Cardiac muscle cell (in vitro differentiated cells and primary cell): Measurements from ENCODE around the gene KCNQ1. TPM values are rescaled to one million over a fixed set of nuclear protein-coding genes. Genes with fewer than 3 reads are reported as not detected.

Experiments used
- DNase-seq, 2 donors: peaks; one replicate each; pipeline versions ENCODE4 v3.0.0 to v3.0.0-alpha.2; 2010 to 2017; ENCODE audit warnings: low read depth in 1 of 2, low spot score in 1 of 2
- H3K27ac ChIP-seq: fragments of 200-600 bp; sonication (generic); 2 replicates; pipeline ENCODE4 v1.5.1; 2016
- H3K27me3 ChIP-seq: fragments of 200-600 bp; sonication (generic); 2 replicates; pipeline ENCODE4 v1.6.0; 2016; ENCODE audit warnings: control low read depth
- H3K36me3 ChIP-seq: fragments of 200-600 bp; sonication (generic); 2 replicates; pipeline ENCODE4 v1.5.1; 2016; ENCODE audit warnings: control low read depth
- H3K4me1 ChIP-seq: fragments of 200-600 bp; sonication (generic); 2 replicates; pipeline ENCODE4 v1.8.1; 2017; ENCODE audit warnings: low read depth, mild to moderate bottlenecking, mixed run types
- H3K4me3 ChIP-seq: fragments of 200-600 bp; sonication (generic); 2 replicates; pipeline ENCODE4 v1.5.1; 2016; ENCODE audit warnings: mild to moderate bottlenecking
- H3K9me3 ChIP-seq: fragments of 200-600 bp; sonication (generic); 2 replicates; pipeline ENCODE4 v1.5.1; 2017; ENCODE audit warnings: low read depth, mild to moderate bottlenecking, control low read depth
- CTCF ChIP-seq: IDR thresholded peaks from 2 replicates; pipeline ENCODE4 v1.5.1; 2012; ENCODE audit warnings: low read depth, mild to moderate bottlenecking, low read length
- polyA plus RNA-seq: library from polyadenylated mRNA; unstranded; fragments of >200 nt; fragmentation: Nextera tagmentation; extraction: Ambion mirVana; gene quantifications from 2 replicates; pipeline ENCODE4 v1.2.1, GENCODE V29; 2016
- total RNA-seq: library from RNA; depleted of rRNA; stranded (reverse); fragments of >200 nt; gene quantifications from 2 replicates; pipeline ENCODE4 v1.2.3, GENCODE V29; 2016

KCNQ1 gene
- total and polyA plus RNA-seq, 2 experiments from 2014 or later: 13.9 to 18.6 TPM

- H3K36me3 ChIP-seq: no peaks in the 10 kb centered on the region
- H3K27ac ChIP-seq: no peak overlapping the region
- no peak for DNase-seq
- no peaks in the 10 kb centered on the region for H3K9me3 ChIP-seq
- TF ChIP-seq CTCF: no peak
- peaks cover 5% of the 10 kb centered on the region for H3K27me3 ChIP-seq
- no peak overlapping the region for H3K4me3 ChIP-seq
- H3K4me1 ChIP-seq: peaks cover 5% of the 10 kb centered on the region
Observed at GRCh38 chr11:2518983-2519340, 74.2 kb downstream of the KCNQ1 start.

GRCh38 chr11:2519517-2519861, 74.7 kb downstream of the KCNQ1 start:
- no peak overlapping the region for H3K4me3 ChIP-seq
- peaks cover 5% of the 10 kb centered on the region for H3K4me1 ChIP-seq
- TF ChIP-seq CTCF: no peak
- DNase-seq: no peak
- peaks cover 5% of the 10 kb centered on the region for H3K27me3 ChIP-seq
- H3K27ac ChIP-seq: no peak overlapping the region
- H3K36me3 ChIP-seq: no peaks in the 10 kb centered on the region
- no peaks in the 10 kb centered on the region for H3K9me3 ChIP-seq

- no peaks in the 10 kb centered on the region for H3K36me3 ChIP-seq
- H3K4me3 ChIP-seq: no peak overlapping the region
- TF ChIP-seq CTCF: no peak
- no peak overlapping the region for H3K27ac ChIP-seq
- peaks cover 5% of the 10 kb centered on the region for H3K4me1 ChIP-seq
- no peak for DNase-seq
- peaks cover 5% of the 10 kb centered on the region for H3K27me3 ChIP-seq
- no peaks in the 10 kb centered on the region for H3K9me3 ChIP-seq
Observed at GRCh38 chr11:2519862-2520735, 75.3 kb downstream of the KCNQ1 start.

GRCh38 chr11:2520736-2521035, 75.9 kb downstream of the KCNQ1 start:
- Histone ChIP-seq H3K27me3 (peaks cover 5% of the 10 kb centered on the region), H3K27ac (no peak overlapping the region), H3K36me3 (no peaks in the 10 kb centered on the region)

GRCh38 chr11:2521081-2521732, 76.4 kb downstream of the KCNQ1 start:
- H3K4me3 ChIP-seq: no peak overlapping the region
- no peak for TF ChIP-seq CTCF
- H3K27me3 ChIP-seq: peaks cover 5% of the 10 kb centered on the region
- no peak overlapping the region for H3K27ac ChIP-seq
- no peaks in the 10 kb centered on the region for H3K36me3 ChIP-seq
- DNase-seq: no peak
- H3K9me3 ChIP-seq: no peaks in the 10 kb centered on the region
- no peaks in the 10 kb centered on the region for H3K4me1 ChIP-seq

More at GRCh38 chr11:2520736-2521035, 75.9 kb downstream of the KCNQ1 start:
- TF ChIP-seq CTCF: no peak
- Histone ChIP-seq H3K4me3 (no peak overlapping the region), H3K4me1 (peaks cover 2% of the 10 kb centered on the region), H3K9me3 (no peaks in the 10 kb centered on the region)
- no peak for DNase-seq
